ENCODE results near the gene PAK4. TPM values are rescaled to one million over a fixed set of nuclear protein-coding genes. Genes with fewer than 3 reads are reported as not detected.

PAK4 gene
- total RNA-seq, 2 donors from 2014 or later, result 63.9 to 68.1 TPM

DNA sequence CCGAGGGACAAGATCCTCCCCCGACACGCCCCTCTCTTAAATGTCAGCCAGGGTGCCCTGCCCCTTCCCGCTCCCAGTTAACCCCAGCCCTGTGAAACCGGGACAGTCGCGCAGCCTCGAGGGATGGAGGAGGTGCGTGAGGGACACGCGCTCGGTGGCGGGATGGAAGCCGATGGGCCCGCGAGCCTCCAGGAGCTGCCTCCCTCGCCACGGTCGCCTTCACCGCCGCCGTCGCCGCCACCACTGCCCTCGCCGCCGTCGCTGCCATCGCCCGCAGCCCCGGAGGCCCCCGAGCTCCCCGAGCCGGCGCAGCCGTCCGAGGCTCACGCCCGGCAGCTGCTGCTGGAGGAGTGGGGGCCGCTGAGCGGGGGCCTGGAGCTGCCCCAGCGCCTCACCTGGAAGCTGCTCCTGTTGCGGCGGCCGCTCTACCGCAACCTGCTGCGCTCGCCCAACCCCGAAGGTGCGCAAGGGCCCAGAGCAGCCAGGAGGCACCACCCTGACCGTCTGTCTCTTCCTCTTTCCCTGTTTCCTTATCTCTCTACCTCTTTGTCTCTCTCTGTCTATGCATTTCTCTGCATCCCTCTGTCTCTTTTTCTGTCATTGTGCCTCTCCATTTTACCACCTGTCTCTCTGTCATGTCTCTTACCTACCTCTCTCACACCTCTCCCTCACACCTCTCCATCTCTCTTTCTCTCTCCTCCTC, 71.4 kb downstream of the PAK4 start, which contains the start of gene NCCRP1:
Gene NCCRP1 (plus strand): TSS at position 105 of the 703 bp plus-strand sequence. CDS start 19 bp downstream, at position 124.
- Histone ChIP-seq H3K4me1 (ENCODE audit: control insufficient read depth, insufficient read depth, low read length) (no peaks in the 10 kb centered on the region), H3K36me3 (ENCODE audit: control insufficient read depth, insufficient read depth, low read length) (no peaks in the 10 kb centered on the region), H3K9ac (ENCODE audit: extremely low read depth, low read length, poor library complexity, severe bottlenecking) (no peak within 1 kb of the TSS), H3K9me3 (ENCODE audit: control insufficient read depth, low read length) (no peaks in the 10 kb centered on the region), H3K4me3 (ENCODE audit: low read length) (no peak within 1 kb of the TSS), H3K27me3 (ENCODE audit: control insufficient read depth, insufficient read depth, low read length, poor library complexity, severe bottlenecking) (peaks cover 44% of the 10 kb centered on the region), H3K27ac (ENCODE audit: low read depth, low read length) (no peak within 1 kb of the TSS)
- no peak within 1 kb of the TSS for H3K27ac Mint-ChIP-seq
- TF ChIP-seq, protein P1, sequence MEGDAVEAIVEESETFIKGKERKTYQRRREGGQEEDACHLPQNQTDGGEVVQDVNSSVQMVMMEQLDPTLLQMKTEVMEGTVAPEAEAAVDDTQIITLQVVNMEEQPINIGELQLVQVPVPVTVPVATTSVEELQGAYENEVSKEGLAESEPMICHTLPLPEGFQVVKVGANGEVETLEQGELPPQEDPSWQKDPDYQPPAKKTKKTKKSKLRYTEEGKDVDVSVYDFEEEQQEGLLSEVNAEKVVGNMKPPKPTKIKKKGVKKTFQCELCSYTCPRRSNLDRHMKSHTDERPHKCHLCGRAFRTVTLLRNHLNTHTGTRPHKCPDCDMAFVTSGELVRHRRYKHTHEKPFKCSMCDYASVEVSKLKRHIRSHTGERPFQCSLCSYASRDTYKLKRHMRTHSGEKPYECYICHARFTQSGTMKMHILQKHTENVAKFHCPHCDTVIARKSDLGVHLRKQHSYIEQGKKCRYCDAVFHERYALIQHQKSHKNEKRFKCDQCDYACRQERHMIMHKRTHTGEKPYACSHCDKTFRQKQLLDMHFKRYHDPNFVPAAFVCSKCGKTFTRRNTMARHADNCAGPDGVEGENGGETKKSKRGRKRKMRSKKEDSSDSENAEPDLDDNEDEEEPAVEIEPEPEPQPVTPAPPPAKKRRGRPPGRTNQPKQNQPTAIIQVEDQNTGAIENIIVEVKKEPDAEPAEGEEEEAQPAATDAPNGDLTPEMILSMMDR (conservative IDR thresholded peaks at IDR 0.05), result no peak
- H3K36me3 Mint-ChIP-seq (ENCODE audit: low read depth), result no peaks in the 10 kb centered on the region
- H3K27me3 Mint-ChIP-seq (ENCODE audit: insufficient read depth), result peaks cover 69% of the 10 kb centered on the region
- H3K4me1 Mint-ChIP-seq, result peaks cover 9% of the 10 kb centered on the region
- 4 to 12% methylated on average over 14 to 51 of the region's 51 CpGs for WGBS, 2 experiments (ENCODE audit: insufficient coverage in 1 of 2, insufficient read length in 1 of 2)
- peak; percentile 76 for DNase-seq
- H3K9me3 Mint-ChIP-seq, result no peaks in the 10 kb centered on the region
- peak within 1 kb of the TSS; percentile 6 for H3K4me3 Mint-ChIP-seq

DNA sequence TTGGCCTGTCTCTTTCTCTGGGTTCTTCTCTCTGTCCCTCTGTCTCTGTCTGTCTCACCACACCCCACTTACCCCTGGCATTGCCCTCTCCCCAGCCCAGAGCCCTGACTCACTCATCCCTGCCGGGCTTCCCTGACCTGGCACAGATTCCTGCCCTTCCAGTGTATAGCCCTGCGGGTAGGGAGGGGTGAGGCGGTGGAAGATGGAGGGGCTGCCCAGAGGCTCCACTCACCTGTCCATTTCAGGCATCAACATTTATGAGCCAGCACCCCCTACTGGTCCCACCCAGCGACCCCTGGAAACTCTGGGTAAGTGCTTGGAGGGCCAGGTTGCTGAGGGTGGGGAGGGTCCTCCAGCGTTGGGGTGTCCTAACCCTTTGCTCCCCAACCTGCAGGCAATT, 72.2 kb downstream of the PAK4 start:
- WGBS, 2 experiments (ENCODE audit: insufficient coverage in 1 of 2, insufficient read length in 1 of 2), result 67% methylated on average over 5 of the region's 5 CpGs; no CpG with 5 or more reads in 1 of the 2 experiments
- DNase-seq, result peak; percentile 63
- peaks cover 76% of the 10 kb centered on the region for H3K27me3 Mint-ChIP-seq (ENCODE audit: insufficient read depth)

DNA sequence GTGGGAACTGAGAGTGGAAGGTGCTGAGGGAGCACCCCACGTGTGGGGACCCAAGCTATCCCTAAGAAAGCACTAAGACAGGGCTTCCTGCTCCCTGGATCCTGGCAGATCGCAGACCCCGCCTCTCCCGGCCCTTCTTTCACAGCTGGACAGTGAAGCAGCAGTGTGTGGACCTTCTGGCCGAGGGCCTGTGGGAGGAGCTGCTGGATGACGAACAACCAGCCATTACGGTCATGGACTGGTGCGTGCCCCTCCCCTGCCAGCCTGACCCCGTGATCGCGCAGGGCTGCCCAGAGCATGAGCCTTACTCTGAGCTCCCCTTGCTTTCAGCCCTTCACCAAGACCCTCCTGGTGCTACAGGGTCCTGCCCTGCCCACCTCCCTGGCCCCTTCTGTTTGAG, 73.4 kb downstream of the PAK4 start:
- no peak overlapping the region for H3K9ac ChIP-seq (ENCODE audit: extremely low read depth, low read length, poor library complexity, severe bottlenecking)
- H3K36me3 ChIP-seq (ENCODE audit: control insufficient read depth, insufficient read depth, low read length), result no peaks in the 10 kb centered on the region
- Mint-ChIP-seq H3K27ac (no peak overlapping the region), H3K4me3 (no peak overlapping the region), H3K9me3 (no peaks in the 10 kb centered on the region), H3K4me1 (peaks cover 3% of the 10 kb centered on the region), H3K27me3 (ENCODE audit: insufficient read depth) (peaks cover 82% of the 10 kb centered on the region), H3K36me3 (ENCODE audit: low read depth) (no peaks in the 10 kb centered on the region)
- TF ChIP-seq, protein P1 (conservative IDR thresholded peaks at IDR 0.05), result no peak
- no peak overlapping the region for H3K27ac ChIP-seq (ENCODE audit: low read depth, low read length)
- DNase-seq, result no peak
- no peak overlapping the region for H3K4me3 ChIP-seq (ENCODE audit: low read length)
- H3K9me3 ChIP-seq (ENCODE audit: control insufficient read depth, low read length), result no peaks in the 10 kb centered on the region
- WGBS, 2 experiments (ENCODE audit: insufficient coverage in 1 of 2, insufficient read length in 1 of 2), result 44 to 62% methylated on average over 9 to 11 of the region's 11 CpGs
- peaks cover 60% of the 10 kb centered on the region for H3K27me3 ChIP-seq (ENCODE audit: control insufficient read depth, insufficient read depth, low read length, poor library complexity, severe bottlenecking)
- no peaks in the 10 kb centered on the region for H3K4me1 ChIP-seq (ENCODE audit: control insufficient read depth, insufficient read depth, low read length)

More for the DNA sequence above, 72.2 kb downstream of the PAK4 start:
- Histone ChIP-seq H3K9me3 (ENCODE audit: control insufficient read depth, low read length) (no peaks in the 10 kb centered on the region), H3K9ac (ENCODE audit: extremely low read depth, low read length, poor library complexity, severe bottlenecking) (no peak overlapping the region), H3K4me3 (ENCODE audit: low read length) (no peak overlapping the region), H3K27ac (ENCODE audit: low read depth, low read length) (no peak overlapping the region), H3K27me3 (ENCODE audit: control insufficient read depth, insufficient read depth, low read length, poor library complexity, severe bottlenecking) (peaks cover 47% of the 10 kb centered on the region), H3K36me3 (ENCODE audit: control insufficient read depth, insufficient read depth, low read length) (no peaks in the 10 kb centered on the region), H3K4me1 (ENCODE audit: control insufficient read depth, insufficient read depth, low read length) (no peaks in the 10 kb centered on the region)
- TF ChIP-seq, protein P1 (conservative IDR thresholded peaks at IDR 0.05), result peak; percentile 51
- no peak overlapping the region for H3K4me3 Mint-ChIP-seq
- no peak overlapping the region for H3K27ac Mint-ChIP-seq
- peaks cover 9% of the 10 kb centered on the region for H3K4me1 Mint-ChIP-seq
- H3K36me3 Mint-ChIP-seq (ENCODE audit: low read depth), result no peaks in the 10 kb centered on the region
- H3K9me3 Mint-ChIP-seq, result no peaks in the 10 kb centered on the region
